WTC11 (cell line): Measurements from ENCODE around the gene NACC2.

ENCODE experiments used
- CREM ChIP-seq: sonication (generic); formaldehyde crosslinking; IDR thresholded peaks from 2 replicates; pipeline ENCODE4 v1.8.1; 2022; ENCODE audit warnings: mild to moderate bottlenecking, missing genetic modification reagents, moderate library complexity
- FOXJ3 ChIP-seq: sonication (generic); formaldehyde crosslinking; IDR thresholded peaks from 2 replicates; pipeline ENCODE4 v1.9.0; 2021; ENCODE audit warnings: missing genetic modification reagents, mild to moderate bottlenecking, borderline replicate concordance
- ZNF232 ChIP-seq: sonication (generic); formaldehyde crosslinking; IDR thresholded peaks from 2 replicates; pipeline ENCODE4 v1.8.0; 2022; ENCODE audit warnings: mild to moderate bottlenecking, missing genetic modification reagents
- ZNF396 ChIP-seq: fragments of 250-450 bp; sonication (Bioruptor Pico); IDR thresholded peaks from 2 replicates; pipeline ENCODE4 v1.8.0; 2021; ENCODE audit warnings: mild to moderate bottlenecking, moderate library complexity, borderline replicate concordance
- TF ChIP-seq, protein P1 (sequence below): fragments of 250-450 bp; sonication (Bioruptor Pico); IDR thresholded peaks from 2 replicates; pipeline ENCODE4 v1.9.0; 2021; ENCODE audit warnings: mild to moderate bottlenecking
- TF ChIP-seq, protein P2 (sequence below): fragments of 200-600 bp; IDR thresholded peaks from 2 replicates; pipeline ENCODE4 v1.8.0; 2022; ENCODE audit warnings: antibody characterized with exemption
- TF ChIP-seq, protein P3 (sequence below): sonication (generic); formaldehyde crosslinking; IDR thresholded peaks from 2 replicates; pipeline ENCODE4 v1.8.1; 2023; ENCODE audit warnings: mild to moderate bottlenecking, moderate library complexity, missing genetic modification reagents
- TF ChIP-seq, protein P4 (sequence below): sonication (generic); formaldehyde crosslinking; IDR thresholded peaks from 2 replicates; pipeline ENCODE4 v1.8.1; 2023; ENCODE audit warnings: mild to moderate bottlenecking, missing genetic modification reagents, moderate library complexity
- TF ChIP-seq, protein P5 (sequence below): sonication (generic); formaldehyde crosslinking; IDR thresholded peaks from 2 replicates; pipeline ENCODE4 v1.8.1; 2022; ENCODE audit warnings: low read depth, missing genetic modification reagents, borderline replicate concordance

DNA sequence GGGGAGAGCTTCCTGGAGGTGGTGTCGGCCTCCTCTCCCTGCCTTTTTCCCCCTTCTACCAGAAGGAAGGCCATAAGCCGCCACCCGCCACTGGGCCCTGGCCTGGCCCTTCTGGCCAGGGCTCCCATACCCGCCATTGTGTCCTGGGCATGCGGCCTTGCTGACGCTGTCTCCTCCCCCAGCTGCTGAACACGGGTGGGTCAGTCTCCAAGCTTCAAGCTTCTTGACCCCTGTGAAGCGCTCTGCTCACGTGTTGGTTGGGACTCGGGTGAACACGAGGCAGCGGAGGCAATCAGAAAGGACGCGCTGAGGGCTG lies 109.7 kb downstream of the NACC2 start:
- no peak for TF ChIP-seq CREM (CRISPR knock-in tag)
- TF ChIP-seq, protein P1, sequence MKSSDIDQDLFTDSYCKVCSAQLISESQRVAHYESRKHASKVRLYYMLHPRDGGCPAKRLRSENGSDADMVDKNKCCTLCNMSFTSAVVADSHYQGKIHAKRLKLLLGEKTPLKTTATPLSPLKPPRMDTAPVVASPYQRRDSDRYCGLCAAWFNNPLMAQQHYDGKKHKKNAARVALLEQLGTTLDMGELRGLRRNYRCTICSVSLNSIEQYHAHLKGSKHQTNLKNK (CRISPR knock-in tag), result no peak
- no peak for TF ChIP-seq FOXJ3 (CRISPR knock-in tag)
- TF ChIP-seq, protein P2, sequence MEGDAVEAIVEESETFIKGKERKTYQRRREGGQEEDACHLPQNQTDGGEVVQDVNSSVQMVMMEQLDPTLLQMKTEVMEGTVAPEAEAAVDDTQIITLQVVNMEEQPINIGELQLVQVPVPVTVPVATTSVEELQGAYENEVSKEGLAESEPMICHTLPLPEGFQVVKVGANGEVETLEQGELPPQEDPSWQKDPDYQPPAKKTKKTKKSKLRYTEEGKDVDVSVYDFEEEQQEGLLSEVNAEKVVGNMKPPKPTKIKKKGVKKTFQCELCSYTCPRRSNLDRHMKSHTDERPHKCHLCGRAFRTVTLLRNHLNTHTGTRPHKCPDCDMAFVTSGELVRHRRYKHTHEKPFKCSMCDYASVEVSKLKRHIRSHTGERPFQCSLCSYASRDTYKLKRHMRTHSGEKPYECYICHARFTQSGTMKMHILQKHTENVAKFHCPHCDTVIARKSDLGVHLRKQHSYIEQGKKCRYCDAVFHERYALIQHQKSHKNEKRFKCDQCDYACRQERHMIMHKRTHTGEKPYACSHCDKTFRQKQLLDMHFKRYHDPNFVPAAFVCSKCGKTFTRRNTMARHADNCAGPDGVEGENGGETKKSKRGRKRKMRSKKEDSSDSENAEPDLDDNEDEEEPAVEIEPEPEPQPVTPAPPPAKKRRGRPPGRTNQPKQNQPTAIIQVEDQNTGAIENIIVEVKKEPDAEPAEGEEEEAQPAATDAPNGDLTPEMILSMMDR, result no peak
- TF ChIP-seq, protein P3, sequence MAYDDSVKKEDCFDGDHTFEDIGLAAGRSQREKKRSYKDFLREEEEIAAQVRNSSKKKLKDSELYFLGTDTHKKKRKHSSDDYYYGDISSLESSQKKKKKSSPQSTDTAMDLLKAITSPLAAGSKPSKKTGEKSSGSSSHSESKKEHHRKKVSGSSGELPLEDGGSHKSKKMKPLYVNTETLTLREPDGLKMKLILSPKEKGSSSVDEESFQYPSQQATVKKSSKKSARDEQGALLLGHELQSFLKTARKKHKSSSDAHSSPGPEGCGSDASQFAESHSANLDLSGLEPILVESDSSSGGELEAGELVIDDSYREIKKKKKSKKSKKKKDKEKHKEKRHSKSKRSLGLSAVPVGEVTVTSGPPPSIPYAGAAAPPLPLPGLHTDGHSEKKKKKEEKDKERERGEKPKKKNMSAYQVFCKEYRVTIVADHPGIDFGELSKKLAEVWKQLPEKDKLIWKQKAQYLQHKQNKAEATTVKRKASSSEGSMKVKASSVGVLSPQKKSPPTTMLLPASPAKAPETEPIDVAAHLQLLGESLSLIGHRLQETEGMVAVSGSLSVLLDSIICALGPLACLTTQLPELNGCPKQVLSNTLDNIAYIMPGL (CRISPR knock-in tag), result no peak
- no peak for TF ChIP-seq ZNF396
- TF ChIP-seq, protein P4, sequence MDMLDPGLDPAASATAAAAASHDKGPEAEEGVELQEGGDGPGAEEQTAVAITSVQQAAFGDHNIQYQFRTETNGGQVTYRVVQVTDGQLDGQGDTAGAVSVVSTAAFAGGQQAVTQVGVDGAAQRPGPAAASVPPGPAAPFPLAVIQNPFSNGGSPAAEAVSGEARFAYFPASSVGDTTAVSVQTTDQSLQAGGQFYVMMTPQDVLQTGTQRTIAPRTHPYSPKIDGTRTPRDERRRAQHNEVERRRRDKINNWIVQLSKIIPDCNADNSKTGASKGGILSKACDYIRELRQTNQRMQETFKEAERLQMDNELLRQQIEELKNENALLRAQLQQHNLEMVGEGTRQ (CRISPR knock-in tag), result no peak
- TF ChIP-seq ZNF232 (CRISPR knock-in tag), result no peak
- TF ChIP-seq, protein P5, sequence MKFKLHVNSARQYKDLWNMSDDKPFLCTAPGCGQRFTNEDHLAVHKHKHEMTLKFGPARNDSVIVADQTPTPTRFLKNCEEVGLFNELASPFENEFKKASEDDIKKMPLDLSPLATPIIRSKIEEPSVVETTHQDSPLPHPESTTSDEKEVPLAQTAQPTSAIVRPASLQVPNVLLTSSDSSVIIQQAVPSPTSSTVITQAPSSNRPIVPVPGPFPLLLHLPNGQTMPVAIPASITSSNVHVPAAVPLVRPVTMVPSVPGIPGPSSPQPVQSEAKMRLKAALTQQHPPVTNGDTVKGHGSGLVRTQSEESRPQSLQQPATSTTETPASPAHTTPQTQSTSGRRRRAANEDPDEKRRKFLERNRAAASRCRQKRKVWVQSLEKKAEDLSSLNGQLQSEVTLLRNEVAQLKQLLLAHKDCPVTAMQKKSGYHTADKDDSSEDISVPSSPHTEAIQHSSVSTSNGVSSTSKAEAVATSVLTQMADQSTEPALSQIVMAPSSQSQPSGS (CRISPR knock-in tag), result no peak
